ELR (cell line): ENCODE data around the gene LIN7B.
"Not testable (repeated sequence)": the region's sequence is repeated elsewhere in the genome, so short reads cannot be mapped to it uniquely, and the experiment has no call there.

ENCODE experiments used
- DNase-seq: peaks from one replicate; pipeline ENCODE4 v3.0.0-alpha.2; 2015; ENCODE audit warnings: low read depth

The LIN7B gene

DNA sequence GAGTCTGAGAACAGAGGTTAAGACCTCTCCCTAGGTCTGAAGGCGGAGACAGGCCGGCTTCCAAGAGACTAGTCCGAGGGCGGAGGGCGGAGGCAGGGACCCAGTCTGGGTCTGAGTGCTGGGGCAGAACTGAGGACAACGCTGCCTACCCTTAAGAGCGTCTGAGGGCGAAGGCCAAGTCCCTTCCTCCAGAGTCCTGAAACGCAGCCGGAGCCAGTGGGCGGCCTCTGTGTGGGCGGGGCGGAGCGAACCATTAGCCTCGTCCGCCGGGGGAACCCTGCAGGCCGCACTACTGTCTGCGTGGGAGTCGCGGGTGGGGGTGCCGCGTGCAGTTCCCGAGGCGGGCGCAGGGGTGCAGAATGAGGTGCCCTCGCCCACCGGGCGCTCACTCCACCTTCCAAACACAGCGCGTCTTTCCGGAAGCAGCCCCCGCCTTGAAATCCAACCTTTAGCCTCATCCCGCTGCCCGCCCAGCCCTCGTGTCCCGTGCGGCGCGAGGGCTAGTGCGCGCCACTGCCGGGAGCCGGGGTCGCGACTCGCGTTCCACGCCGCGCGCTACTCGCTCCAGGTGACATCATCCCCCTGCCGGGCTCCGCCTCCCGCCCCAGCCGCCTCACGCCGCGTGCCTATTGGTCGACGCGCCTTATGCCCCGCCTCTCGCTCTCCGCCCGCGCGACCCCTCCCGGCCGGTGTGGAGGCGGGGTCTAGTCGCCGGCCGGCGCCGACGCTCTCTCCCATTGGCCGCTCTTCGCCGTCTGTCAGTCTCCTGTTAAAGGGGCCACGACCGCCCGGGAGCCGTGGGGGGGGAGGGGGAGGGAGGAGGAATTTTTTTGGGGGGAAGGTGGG is 4.6 kb downstream of the LIN7B start, which contains the start of gene C19orf73:
Gene C19orf73, minus strand, starts transcription at position 579 of the 846 bp plus-strand sequence. Its CDS starts 121 bp downstream, at position 458.
- peak; percentile 93 for DNase-seq

- DNase-seq: peak; percentile 67
Measured at GRCh38 chr19:49119411-49120324, 5.5 kb downstream of the LIN7B start, which contains the start of gene PPFIA3. Gene PPFIA3, plus strand, starts transcription at chr19:49119544. Its CDS starts 8,330 bp downstream, at chr19:49127874.

DNA sequence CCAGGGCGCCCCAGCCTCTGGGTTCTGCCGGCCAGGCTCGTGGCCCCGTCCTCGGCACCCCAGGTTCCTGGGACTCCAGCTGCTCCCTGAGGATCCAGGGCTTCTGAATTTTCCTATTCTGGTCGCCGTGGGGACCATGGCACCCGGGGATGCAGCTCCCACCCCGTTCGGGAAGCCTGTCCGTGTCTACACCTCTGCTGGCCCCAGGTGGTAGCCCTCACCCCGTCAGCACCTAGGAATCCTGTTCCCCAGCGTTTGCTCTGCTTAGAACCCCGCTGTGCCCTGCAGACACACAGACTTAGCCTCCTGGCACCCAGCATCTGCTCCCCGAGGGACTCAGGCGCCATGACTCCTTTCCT is 6.1 kb downstream of the LIN7B start:
- no peak for DNase-seq

DNA sequence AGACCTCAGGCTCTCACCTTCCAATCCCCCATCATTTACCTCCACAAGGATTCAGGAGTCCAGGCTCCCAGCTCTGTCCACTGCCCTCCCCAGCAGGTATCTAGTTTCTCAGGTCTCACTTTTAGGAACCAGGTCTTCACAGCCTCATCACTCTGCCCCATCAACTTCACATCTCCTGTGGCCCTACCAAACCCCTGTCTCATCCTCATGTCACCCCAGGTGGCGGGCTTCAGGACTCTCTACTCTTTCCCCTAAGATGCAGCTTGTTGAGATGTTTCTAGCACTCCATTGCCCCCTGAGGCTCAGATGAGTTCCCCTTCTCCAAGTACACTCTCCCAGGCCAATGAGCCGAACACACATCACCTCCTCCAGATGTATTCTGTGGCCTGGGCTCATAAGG is 6.7 kb downstream of the LIN7B start:
- DNase-seq: no peak

GRCh38 chr19:49121841-49122240 is 7.7 kb downstream of the LIN7B start:
- not testable (repeated sequence) for DNase-seq

- DNase-seq: not testable (repeated sequence)
Measured at GRCh38 chr19:49123285-49123684, 9.1 kb downstream of the LIN7B start.

GRCh38 chr19:49125025-49125731 is 11.0 kb downstream of the LIN7B start:
- no peak for DNase-seq

GRCh38 chr19:49126575-49126974 is 12.4 kb downstream of the LIN7B start:
- DNase-seq: no peak

- not testable (repeated sequence) for DNase-seq
Measured at GRCh38 chr19:49127225-49127624, 13.1 kb downstream of the LIN7B start.

- DNase-seq: peak; percentile 97
Measured at GRCh38 chr19:49127674-49128544, 13.7 kb downstream of the LIN7B start.

DNA sequence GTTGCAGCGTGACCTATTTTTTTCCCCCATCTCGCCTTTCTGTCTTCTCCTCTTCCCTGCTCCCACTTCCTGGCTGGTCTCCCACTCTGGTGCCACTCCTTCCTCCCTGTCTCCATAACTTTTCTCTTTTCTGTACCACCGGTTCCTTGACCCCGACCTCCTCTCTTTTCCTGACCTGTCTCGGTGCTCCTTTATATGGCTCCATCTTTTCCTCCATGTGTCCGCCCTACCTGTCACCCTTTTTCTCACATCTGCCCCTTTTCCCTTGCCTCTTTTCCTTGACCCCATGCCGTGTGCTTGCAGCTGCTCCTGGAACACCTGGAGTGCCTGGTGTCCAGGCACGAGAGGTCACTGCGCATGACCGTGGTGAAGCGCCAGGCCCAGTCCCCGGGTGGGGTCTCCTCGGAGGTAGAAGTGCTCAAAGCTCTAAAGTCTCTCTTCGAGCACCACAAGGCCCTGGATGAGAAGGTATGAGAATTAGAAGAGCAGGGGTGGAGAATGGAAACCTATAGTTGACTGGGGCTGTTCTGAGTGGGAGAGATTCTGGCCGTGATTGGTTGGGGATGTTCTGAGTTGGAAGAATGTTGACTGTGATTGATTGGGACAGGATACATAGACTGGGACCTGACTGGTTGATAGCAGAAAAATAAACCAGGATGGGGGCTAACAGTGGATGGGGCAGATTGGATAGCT is 14.5 kb downstream of the LIN7B start:
- DNase-seq: no peak

DNA sequence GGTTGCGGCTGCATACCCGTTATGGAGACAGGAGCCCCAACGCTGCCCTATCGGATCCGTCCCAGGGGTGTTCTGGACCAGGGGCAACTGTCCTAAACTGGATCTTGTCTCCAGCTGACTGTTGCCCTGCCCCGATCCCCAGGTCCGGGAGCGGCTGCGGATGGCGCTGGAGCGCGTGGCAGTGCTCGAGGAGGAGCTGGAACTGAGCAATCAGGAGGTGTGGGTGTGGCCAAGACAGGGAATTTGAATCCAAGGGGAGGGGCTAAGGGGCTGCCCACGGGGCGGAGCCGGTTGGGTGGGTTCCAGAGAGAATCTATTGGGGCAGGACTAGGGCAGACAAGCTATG is 15.0 kb downstream of the LIN7B start:
- DNase-seq: no peak

DNA sequence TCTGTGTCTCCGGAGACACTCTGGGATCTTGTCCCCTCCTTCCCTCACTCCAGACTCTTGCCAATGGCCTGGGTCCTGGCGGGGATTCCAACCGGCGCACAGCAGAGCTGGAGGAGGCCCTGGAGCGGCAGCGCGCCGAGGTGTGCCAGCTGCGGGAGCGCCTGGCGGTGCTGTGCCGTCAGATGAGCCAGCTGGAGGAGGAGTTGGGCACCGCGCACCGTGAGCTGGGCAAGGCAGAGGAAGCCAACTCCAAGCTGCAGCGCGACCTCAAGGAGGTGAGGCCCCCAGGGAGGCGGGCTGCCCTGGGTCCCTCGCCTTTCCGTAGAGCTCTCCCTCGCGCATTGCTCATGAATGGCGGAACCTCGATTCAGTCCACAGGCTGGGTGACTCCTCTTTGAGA is 16.2 kb downstream of the LIN7B start:
- DNase-seq: no peak

DNA sequence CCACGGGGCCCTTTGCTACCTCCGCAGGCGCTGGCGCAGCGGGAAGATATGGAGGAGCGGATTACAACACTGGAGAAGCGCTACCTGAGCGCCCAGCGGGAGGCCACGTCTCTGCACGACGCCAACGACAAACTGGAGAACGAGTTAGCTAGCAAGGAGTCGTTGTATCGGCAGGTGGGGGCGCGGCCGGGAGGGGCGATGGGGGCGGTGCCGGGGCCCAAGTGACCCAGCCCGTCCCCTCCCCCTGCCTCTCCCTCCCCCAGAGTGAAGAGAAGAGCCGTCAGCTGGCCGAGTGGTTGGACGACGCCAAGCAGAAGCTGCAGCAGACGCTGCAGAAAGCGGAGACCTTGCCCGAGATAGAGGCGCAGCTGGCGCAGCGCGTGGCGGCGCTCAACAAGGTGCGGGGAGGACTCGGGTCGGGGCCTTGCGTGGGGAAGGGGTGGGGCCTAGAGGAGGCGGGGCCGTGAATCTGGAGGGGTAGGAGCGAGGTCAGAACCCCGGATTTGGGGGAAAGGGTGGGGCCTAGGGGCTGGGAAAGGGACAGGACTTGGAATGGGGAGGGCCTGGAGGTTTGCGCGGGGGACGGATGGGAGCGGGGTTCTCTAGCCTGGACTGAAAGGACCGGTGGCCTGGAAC is 18.9 kb downstream of the LIN7B start:
- DNase-seq: no peak

GRCh38 chr19:49133621-49134454 is 19.7 kb downstream of the LIN7B start:
- DNase-seq: peak; percentile 43

- DNase-seq: no peak
Measured at GRCh38 chr19:49135686-49136085, 21.5 kb downstream of the LIN7B start.

- no peak for DNase-seq
Measured at GRCh38 chr19:49136771-49137171, 22.6 kb downstream of the LIN7B start.

DNA sequence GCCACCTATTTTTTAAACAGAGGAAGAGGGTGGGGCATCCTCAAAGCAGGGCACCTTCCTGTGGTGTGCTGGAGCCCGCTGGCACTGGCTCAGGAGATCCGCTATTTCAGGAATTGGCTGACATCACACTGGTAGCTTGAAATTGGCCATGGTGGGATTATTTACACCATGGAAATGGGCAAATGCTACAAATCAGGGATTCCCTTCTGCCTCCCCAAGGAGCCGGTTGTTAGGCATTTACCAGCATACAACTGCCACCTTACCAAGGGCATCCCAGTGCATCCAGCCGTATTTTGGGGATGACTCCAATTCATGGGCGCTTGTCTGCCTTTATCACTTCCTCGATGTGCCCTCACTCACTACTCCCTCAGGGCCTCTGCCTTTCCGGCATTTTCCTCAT is 26.8 kb downstream of the LIN7B start:
- DNase-seq: no peak

- DNase-seq: no peak
Measured at GRCh38 chr19:49141352-49141751, 27.2 kb downstream of the LIN7B start.
